DOHH2 (cell line): Measurements from ENCODE around the gene TGOLN2.

Source experiments
- H3F3A ChIP-seq: fragments of 200-600 bp; sonication (generic), shearing (Covaris generic); 2 replicates; pipeline ENCODE4 v1.6.0; 2016; ENCODE audit warnings: antibody characterized with exemption, mild to moderate bottlenecking; ENCODE audit not compliant: control insufficient read depth, insufficient read depth
- H3K27ac ChIP-seq: fragments of 200-600 bp; sonication (generic); 2 replicates; pipeline ENCODE4 v1.5.1; 2014; ENCODE audit warnings: low read depth, mild to moderate bottlenecking, low read length, moderate library complexity
- H3K27me3 ChIP-seq: fragments of 200-600 bp; sonication (generic); 2 replicates; pipeline ENCODE4 v1.6.1; 2014; ENCODE audit warnings: mild to moderate bottlenecking, low read length, mixed read lengths; ENCODE audit not compliant: control insufficient read depth
- H3K36me3 ChIP-seq: fragments of 200-600 bp; sonication (generic); 2 replicates; pipeline ENCODE4 v1.6.1; 2014; ENCODE audit warnings: mild to moderate bottlenecking, low read length, moderate library complexity, mixed read lengths; ENCODE audit not compliant: control insufficient read depth
- H3K4me1 ChIP-seq: fragments of 200-600 bp; sonication (generic); 2 replicates; pipeline ENCODE4 v1.6.1; 2014; ENCODE audit warnings: mild to moderate bottlenecking, low read length, mixed read lengths; ENCODE audit not compliant: control insufficient read depth
- H3K4me2 ChIP-seq: fragments of 200-600 bp; sonication (generic); 2 replicates; pipeline ENCODE4 v1.6.0; 2014; ENCODE audit warnings: mild to moderate bottlenecking, low read length, moderate library complexity
- H3K4me3 ChIP-seq: fragments of 200-600 bp; sonication (generic); 2 replicates; pipeline ENCODE4 v1.5.1; 2014; ENCODE audit warnings: mild to moderate bottlenecking, low read length, mixed read lengths
- H3K79me2 ChIP-seq: fragments of 200-600 bp; sonication (generic); 2 replicates; pipeline ENCODE4 v1.6.1; 2014; ENCODE audit warnings: mild to moderate bottlenecking, low read length, mixed read lengths; ENCODE audit not compliant: control insufficient read depth
- H3K9me2 ChIP-seq: fragments of 200-600 bp; sonication (generic); replicated peaks from 2 replicates; pipeline ENCODE4 v1.6.1; 2014; ENCODE audit warnings: mild to moderate bottlenecking, low read length, mixed read lengths; ENCODE audit not compliant: control insufficient read depth
- H3K9me3 ChIP-seq: fragments of 200-600 bp; sonication (generic); 2 replicates; pipeline ENCODE4 v1.6.1; 2014; ENCODE audit warnings: antibody characterized with exemption, low read length, mixed read lengths; ENCODE audit not compliant: control insufficient read depth, insufficient read depth
- H4K20me1 ChIP-seq: fragments of 200-600 bp; sonication (generic); 2 replicates; pipeline ENCODE4 v1.6.0; 2014; ENCODE audit warnings: low read depth, mild to moderate bottlenecking, antibody characterized with exemption, low read length, moderate library complexity; ENCODE audit not compliant: control insufficient read depth, insufficient read depth
- CTCF ChIP-seq: fragments of 200-600 bp; sonication (generic); IDR thresholded peaks from one replicate; pipeline ENCODE4 v1.5.1; 2014; ENCODE audit warnings: antibody characterized with exemption, mild to moderate bottlenecking, low read depth, low read length; ENCODE audit not compliant: poor library complexity, severe bottlenecking
- EZH2phosphoT487 ChIP-seq: fragments of 200-600 bp; sonication (generic); IDR thresholded peaks from 2 replicates; pipeline ENCODE4 v1.6.1; 2017; ENCODE audit warnings: borderline replicate concordance, mild to moderate bottlenecking, antibody characterized with exemption, low read length, moderate library complexity, mixed read lengths

Gene TGOLN2

GRCh38 chr2:85308896-85309555 is 18.8 kb downstream of the TGOLN2 start:
- H3K27ac ChIP-seq: no peak overlapping the region
- peak overlapping the region; percentile 39; the same call in 1 of the 2 replicates for H3K4me2 ChIP-seq
- H3K4me1 ChIP-seq: peaks cover 24% of the 10 kb centered on the region

GRCh38 chr2:85308201-85308600 is 19.6 kb downstream of the TGOLN2 start:
- no peaks in the 10 kb centered on the region for H3K79me2 ChIP-seq
- no peak overlapping the region for H3K4me2 ChIP-seq
- H4K20me1 ChIP-seq: no peaks in the 10 kb centered on the region
- H3K27me3 ChIP-seq: peaks cover 51% of the 10 kb centered on the region
- no peaks in the 10 kb centered on the region for H3K36me3 ChIP-seq
- TF ChIP-seq EZH2phosphoT487: no peak
- no peak for TF ChIP-seq CTCF
- H3F3A ChIP-seq: no peaks in the 10 kb centered on the region
- H3K4me1 ChIP-seq: peaks cover 24% of the 10 kb centered on the region
- no peaks in the 10 kb centered on the region for H3K9me3 ChIP-seq
- H3K27ac ChIP-seq: no peak overlapping the region
- H3K4me3 ChIP-seq: no peak overlapping the region
- H3K9me2 ChIP-seq: no peaks in the 10 kb centered on the region

More at GRCh38 chr2:85308896-85309555, 18.8 kb downstream of the TGOLN2 start:
- H3F3A ChIP-seq: no peaks in the 10 kb centered on the region
- no peak for TF ChIP-seq EZH2phosphoT487
- H3K9me3 ChIP-seq: no peaks in the 10 kb centered on the region
- H3K79me2 ChIP-seq: no peaks in the 10 kb centered on the region
- H4K20me1 ChIP-seq: no peaks in the 10 kb centered on the region
- no peak overlapping the region for H3K4me3 ChIP-seq
- no peaks in the 10 kb centered on the region for H3K9me2 ChIP-seq
- no peaks in the 10 kb centered on the region for H3K36me3 ChIP-seq
- peaks cover 45% of the 10 kb centered on the region for H3K27me3 ChIP-seq

- Histone ChIP-seq H3K4me1 (peaks cover 24% of the 10 kb centered on the region), H3K4me2 (peak overlapping the region; percentile 70), H3K27ac (no peak overlapping the region), H3K4me3 (peak overlapping the region; percentile 57), H4K20me1 (no peaks in the 10 kb centered on the region), H3K9me3 (no peaks in the 10 kb centered on the region), H3K36me3 (no peaks in the 10 kb centered on the region), H3K79me2 (no peaks in the 10 kb centered on the region), H3F3A (no peaks in the 10 kb centered on the region), H3K9me2 (no peaks in the 10 kb centered on the region), H3K27me3 (peaks cover 51% of the 10 kb centered on the region)
- no peak for TF ChIP-seq CTCF
- TF ChIP-seq EZH2phosphoT487: no peak
Measured at GRCh38 chr2:85307527-85307897, 20.3 kb downstream of the TGOLN2 start.

GRCh38 chr2:85303780-85304531 is 23.8 kb downstream of the TGOLN2 start:
- Histone ChIP-seq H3K79me2 (no peaks in the 10 kb centered on the region), H3F3A (no peaks in the 10 kb centered on the region), H3K36me3 (no peaks in the 10 kb centered on the region), H3K27ac (no peak overlapping the region), H3K9me2 (no peaks in the 10 kb centered on the region), H3K27me3 (peaks cover 46% of the 10 kb centered on the region), H3K4me1 (peaks cover 15% of the 10 kb centered on the region), H4K20me1 (no peaks in the 10 kb centered on the region), H3K4me3 (no peak overlapping the region), H3K9me3 (no peaks in the 10 kb centered on the region), H3K4me2 (no peak overlapping the region)
- TF ChIP-seq EZH2phosphoT487 (no peak), CTCF (no peak)
